GM18870 (cell line): Measurements from ENCODE around the gene RNF123.

Experiments used
- ATAC-seq: cut with Tn5 transposase; IDR thresholded peaks from one replicate; pipeline ENCODE4 v1.9.1; 2021; ENCODE audit warnings: moderate library complexity; ENCODE audit not compliant: unreplicated experiment

Gene RNF123

DNA sequence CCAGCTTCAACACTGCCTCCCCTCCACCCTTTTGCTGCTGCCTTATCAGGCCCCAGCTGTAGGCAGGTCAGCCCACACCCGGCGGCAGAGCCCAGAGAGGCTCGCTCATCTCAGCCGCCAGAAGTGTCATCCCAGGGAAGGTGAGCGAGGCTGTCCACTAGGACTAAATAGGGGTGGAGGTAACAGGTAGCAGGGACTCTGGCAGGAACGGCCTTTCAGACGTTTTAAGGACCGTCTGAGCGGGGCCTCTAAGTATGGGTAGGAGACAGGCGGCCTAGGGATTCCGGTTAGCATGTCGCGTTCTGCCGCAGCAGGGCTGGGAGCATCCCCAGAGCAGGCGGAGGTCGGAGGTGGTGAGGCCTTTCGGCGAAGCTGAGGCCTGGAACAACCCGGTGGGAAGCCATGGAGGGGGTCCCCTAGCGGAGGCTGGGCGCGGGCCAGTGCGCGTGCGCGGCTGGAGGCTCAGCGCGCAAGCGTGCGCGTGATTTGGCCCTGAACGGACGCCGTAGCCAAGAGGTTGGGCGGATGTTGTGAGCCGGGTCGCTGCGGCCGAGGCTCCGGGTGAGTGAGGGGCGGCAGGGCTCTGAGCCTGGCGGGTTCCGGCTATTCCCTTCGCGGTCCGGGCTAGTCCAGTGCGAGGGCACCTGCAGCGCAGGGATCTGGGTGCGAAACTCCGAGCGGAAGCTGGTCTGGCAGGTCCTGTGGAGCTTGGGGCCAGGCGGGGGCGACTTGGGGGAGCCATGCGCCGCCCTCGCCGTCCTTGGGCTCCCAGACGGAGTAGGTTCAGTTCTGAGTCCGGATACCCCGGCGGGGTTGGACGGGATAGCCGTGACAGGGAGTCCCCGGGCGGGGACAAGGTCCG, at the start of gene RNF123, which contains the start of gene MST1:
RNF123 (plus strand) TSS at position 512 of the 862 bp plus-strand sequence. CDS start 1,609 bp downstream, outside the sequence.
MST1 (minus strand) TSS at position 429 of the 862 bp plus-strand sequence. CDS start 783 bp downstream, outside the sequence.
- ATAC-seq: no peak

DNA sequence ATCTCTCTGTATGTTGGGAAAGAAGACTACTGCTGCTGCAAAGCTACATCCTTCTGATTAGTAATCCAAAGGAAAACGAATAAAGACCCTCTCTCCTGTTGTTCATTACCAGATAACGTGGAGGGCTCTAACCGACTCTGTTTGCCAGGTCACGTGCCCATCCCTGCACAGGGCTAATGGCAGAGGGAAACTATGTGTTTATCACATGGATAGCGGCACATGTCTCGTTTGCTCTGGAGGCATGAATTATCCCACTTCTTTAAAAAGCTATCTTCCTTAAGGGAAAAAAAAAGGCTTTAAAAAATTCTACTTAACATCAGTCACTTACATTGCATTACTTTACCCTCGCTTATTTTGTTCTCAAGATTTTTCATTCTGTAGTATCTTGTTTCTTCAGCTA, 48.1 kb upstream of the RNF123 start:
- no peak for ATAC-seq

- ATAC-seq: no peak
Observed at GRCh38 chr3:49641921-49642707, 47.2 kb upstream of the RNF123 start.

DNA sequence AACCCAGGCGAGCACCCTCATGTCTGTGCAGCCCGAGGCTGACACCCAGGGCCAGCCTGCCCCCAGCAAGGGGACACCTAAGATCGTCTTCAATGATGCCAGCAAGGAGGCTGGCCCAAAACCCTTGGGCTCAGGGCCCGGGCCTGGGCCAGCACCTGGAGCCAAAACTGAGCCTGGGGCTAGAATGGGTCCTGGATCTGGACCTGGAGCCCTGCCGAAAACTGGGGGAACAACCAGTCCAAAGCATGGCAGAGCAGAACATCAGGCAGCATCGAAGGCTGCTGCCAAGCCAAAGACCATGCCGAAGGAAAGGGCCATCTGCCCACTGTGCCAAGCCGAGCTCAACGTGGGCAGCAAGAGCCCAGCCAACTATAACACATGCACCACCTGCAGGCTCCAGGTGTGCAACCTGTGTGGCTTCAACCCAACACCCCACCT, 46.6 kb upstream of the RNF123 start:
- ATAC-seq: no peak

DNA sequence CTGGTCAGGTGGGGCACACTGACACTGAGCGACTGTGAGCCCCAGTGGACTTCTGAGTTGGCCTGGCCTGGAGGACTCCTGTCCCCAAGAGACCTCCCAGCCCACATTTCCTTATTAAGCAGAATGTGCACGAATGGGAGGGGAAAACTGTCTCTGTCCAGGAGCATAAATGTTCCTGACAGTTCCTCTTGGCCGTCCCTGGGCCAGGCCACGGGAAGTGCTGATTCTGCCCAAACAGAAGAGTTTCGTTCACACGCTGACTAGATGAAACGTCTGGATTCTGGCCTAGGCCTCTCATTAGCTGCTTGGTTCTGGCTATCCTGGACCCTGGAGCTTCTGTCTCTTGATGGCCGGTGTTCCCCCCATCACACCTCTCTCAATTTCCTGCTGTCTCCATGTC, 44.7 kb upstream of the RNF123 start:
- no peak for ATAC-seq

DNA sequence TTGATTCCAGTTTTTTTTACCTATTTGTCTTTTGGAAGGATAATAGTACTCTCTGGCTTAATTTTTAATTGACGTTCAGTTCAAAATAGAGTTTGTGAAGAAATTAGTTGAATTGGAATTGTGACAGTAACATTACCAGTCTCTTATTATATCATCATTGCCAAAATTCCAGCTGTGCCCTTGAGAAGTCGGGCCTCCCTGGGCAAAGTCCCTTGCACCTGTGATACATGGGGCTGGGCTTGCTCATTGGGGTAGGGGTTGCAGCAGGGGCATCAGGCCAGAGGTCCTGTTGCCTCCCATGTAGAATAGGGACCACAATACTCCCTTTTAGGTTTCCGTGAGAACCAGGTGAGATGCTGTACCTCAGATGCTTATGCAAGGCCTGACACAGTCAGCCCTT, 43.1 kb upstream of the RNF123 start:
- no peak for ATAC-seq

DNA sequence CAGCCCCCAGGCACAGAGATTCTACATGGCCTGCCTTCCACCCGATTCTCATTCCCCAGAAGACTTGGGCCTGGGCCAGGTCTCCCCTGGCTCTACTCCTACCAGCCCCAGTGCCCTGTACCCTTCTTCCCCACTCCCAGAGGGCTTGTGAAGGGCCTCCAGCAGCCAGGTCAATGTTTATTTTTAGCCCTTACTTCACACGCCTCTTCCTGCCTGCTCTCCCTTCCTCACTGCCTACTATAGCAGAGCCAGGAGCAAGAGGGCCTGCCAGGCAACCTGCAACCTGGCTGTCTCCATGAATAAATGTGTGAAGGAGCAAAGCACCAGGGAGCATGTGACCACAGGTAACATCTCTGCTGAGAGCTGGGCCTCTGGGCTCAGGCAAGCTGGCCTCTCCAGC, 41.6 kb upstream of the RNF123 start:
- ATAC-seq: no peak

- ATAC-seq: no peak
Observed at GRCh38 chr3:49648354-49649019, 40.9 kb upstream of the RNF123 start.

- no peak for ATAC-seq
Observed at GRCh38 chr3:49649576-49649975, 39.8 kb upstream of the RNF123 start.

- ATAC-seq: no peak
Observed at GRCh38 chr3:49650177-49650576, 39.2 kb upstream of the RNF123 start.

DNA sequence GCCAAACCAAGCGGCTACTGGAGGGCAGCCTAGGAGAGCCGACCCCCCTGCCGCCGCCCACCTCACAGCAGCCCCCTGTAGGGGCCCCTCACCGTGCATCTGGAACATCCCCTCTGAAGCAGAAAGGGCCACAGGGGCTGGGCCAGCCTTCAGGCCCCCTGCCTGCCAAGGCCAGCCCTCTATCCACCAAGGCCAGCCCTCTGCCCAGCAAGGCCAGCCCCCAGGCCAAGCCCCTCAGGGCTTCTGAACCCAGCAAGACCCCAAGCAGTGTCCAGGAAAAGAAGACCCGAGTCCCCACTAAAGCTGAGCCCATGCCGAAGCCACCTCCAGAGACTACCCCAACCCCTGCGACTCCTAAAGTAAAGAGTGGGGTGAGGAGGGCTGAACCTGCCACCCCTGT, 38.7 kb upstream of the RNF123 start:
- ATAC-seq: no peak

DNA sequence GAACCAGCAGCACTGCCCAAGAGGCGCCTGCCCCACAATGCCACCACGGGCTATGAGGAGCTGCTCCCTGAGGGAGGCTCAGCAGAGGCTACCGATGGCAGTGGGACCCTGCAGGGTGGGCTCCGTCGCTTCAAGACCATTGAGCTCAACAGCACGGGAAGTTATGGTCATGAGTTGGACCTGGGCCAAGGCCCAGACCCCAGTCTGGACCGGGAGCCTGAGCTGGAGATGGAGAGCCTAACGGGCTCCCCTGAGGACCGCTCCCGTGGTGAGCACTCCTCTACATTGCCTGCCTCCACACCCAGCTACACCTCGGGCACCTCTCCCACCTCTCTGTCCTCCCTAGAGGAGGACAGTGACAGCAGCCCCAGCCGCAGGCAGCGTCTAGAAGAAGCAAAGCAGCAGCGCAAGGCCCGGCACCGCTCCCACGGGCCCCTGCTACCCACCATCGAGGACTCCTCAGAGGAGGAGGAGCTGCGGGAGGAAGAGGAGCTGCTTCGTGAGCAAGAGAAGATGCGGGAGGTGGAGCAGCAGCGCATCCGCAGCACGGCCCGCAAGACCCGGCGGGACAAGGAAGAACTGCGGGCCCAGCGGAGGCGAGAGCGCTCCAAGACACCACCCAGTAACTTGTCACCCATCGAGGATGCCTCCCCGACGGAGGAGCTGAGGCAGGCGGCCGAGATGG, 37.0 kb upstream of the RNF123 start:
- no peak for ATAC-seq

- no peak for ATAC-seq
Observed at GRCh38 chr3:49652903-49653415, 36.4 kb upstream of the RNF123 start.

DNA sequence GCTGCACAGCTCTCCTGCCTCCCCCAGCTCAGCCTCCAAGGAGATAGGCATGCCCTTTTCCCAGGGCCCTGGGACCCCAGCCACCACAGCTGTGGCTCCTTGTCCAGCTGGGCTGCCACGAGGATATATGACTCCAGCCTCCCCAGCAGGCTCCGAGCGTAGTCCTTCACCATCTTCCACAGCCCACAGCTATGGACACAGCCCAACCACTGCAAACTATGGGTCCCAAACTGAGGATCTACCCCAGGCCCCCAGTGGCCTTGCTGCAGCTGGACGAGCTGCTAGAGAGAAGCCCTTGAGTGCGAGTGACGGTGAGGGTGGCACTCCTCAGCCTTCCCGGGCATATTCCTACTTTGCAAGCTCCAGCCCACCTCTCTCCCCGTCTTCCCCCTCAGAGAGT, 35.7 kb upstream of the RNF123 start:
- no peak for ATAC-seq

GRCh38 chr3:49654176-49654825, 35.1 kb upstream of the RNF123 start:
- no peak for ATAC-seq

DNA sequence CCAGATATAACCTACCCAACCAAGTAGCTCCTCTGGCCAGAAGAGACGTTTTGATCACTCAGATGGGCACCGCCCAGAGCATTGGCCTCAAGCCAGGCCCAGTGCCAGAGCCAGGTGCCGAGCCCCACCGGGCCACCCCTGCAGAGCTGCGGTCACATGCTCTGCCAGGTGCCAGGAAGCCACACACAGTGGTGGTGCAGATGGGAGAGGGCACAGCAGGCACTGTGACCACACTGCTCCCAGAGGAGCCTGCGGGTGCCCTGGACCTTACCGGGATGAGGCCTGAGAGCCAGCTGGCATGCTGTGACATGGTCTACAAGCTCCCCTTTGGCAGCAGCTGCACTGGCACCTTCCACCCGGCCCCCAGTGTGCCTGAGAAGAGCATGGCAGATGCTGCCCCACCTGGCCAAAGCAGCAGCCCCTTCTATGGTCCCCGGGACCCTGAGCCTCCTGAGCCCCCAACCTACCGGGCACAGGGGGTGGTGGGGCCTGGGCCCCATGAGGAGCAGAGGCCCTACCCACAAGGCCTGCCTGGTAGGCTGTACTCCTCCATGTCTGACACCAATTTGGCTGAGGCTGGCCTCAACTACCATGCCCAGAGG, 34.3 kb upstream of the RNF123 start:
- ATAC-seq: no peak

GRCh38 chr3:49655731-49656285, 33.5 kb upstream of the RNF123 start:
- no peak for ATAC-seq

DNA sequence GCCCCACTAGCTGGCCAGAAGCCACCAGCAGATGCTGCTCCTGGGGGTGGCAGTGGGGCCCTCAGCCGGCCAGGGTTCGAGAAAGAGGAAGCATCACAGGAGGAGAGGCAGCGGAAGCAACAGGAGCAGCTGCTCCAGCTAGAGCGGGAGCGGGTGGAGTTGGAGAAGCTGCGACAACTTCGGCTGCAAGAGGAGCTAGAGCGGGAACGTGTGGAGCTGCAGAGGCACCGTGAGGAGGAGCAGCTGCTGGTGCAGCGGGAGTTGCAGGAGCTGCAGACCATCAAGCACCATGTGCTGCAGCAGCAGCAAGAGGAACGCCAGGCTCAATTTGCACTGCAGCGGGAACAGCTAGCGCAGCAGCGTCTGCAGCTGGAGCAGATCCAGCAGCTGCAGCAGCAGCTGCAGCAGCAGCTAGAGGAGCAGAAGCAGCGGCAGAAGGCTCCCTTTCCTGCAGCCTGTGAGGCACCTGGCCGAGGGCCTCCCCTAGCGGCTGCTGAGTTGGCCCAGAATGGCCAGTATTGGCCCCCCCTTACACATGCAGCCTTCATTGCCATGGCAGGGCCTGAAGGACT, 32.7 kb upstream of the RNF123 start:
- no peak for ATAC-seq
